ENCODE results near the gene SLC30A1. TPM values are rescaled to one million over a fixed set of nuclear protein-coding genes. Genes with fewer than 3 reads are reported as not detected.

SLC30A1 gene
- total and polyA plus RNA-seq, 2 of the 13 experiments (the other 11 are each of a cell fraction or from before 2014, with no cell fraction given), result 5.9 to 24.4 TPM

DNA sequence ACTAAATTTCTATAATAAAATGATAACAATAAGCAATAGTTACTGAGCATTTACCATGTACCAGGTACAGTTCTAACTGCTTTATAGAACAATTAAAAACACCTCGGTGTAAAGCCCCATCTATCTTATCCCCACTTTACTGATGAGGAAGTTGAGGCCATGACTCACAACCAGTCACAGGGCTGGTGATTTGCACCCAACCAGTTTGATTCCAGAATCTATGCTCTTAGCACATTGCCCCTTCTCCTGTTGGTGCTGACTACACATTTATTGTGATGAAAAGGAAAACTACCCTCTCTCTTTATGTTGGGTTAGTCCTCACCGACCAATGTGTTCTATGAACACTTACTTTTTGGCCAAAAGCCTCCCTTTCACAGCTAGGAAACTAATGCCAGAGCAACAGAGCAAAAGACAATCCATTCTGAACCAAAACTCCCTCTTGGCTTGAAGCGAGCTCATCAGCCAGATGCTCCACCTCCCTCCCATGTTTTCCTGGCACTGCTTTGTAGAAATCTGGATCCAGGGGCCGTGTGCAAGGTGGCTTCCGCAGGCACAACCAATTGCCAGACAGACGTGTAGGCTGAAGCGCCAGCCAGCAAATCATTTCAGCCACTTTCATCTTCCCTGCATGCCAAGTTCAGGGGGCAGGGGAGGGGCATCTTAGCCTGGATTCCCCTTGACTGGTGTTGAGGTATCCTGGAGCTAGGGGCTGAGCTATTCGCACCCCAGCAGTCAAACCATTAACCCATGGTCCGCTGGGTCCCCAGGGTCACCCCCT, 32.0 kb upstream of the SLC30A1 start (continued):
- TF ChIP-seq, protein P1, sequence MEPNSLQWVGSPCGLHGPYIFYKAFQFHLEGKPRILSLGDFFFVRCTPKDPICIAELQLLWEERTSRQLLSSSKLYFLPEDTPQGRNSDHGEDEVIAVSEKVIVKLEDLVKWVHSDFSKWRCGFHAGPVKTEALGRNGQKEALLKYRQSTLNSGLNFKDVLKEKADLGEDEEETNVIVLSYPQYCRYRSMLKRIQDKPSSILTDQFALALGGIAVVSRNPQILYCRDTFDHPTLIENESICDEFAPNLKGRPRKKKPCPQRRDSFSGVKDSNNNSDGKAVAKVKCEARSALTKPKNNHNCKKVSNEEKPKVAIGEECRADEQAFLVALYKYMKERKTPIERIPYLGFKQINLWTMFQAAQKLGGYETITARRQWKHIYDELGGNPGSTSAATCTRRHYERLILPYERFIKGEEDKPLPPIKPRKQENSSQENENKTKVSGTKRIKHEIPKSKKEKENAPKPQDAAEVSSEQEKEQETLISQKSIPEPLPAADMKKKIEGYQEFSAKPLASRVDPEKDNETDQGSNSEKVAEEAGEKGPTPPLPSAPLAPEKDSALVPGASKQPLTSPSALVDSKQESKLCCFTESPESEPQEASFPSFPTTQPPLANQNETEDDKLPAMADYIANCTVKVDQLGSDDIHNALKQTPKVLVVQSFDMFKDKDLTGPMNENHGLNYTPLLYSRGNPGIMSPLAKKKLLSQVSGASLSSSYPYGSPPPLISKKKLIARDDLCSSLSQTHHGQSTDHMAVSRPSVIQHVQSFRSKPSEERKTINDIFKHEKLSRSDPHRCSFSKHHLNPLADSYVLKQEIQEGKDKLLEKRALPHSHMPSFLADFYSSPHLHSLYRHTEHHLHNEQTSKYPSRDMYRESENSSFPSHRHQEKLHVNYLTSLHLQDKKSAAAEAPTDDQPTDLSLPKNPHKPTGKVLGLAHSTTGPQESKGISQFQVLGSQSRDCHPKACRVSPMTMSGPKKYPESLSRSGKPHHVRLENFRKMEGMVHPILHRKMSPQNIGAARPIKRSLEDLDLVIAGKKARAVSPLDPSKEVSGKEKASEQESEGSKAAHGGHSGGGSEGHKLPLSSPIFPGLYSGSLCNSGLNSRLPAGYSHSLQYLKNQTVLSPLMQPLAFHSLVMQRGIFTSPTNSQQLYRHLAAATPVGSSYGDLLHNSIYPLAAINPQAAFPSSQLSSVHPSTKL (CRISPR knock-in tag; IDR thresholded peaks at IDR 0.05), result peak; percentile 18; the same call in 1 of the 2 replicates
- TF ChIP-seq TAF1 (CRISPR knock-in tag; IDR thresholded peaks at IDR 0.05), result peak; percentile 49
- TF ChIP-seq FOXM1 (CRISPR knock-in tag; IDR thresholded peaks at IDR 0.05), result no peak
- TF ChIP-seq, protein P2, sequence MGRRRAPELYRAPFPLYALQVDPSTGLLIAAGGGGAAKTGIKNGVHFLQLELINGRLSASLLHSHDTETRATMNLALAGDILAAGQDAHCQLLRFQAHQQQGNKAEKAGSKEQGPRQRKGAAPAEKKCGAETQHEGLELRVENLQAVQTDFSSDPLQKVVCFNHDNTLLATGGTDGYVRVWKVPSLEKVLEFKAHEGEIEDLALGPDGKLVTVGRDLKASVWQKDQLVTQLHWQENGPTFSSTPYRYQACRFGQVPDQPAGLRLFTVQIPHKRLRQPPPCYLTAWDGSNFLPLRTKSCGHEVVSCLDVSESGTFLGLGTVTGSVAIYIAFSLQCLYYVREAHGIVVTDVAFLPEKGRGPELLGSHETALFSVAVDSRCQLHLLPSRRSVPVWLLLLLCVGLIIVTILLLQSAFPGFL (CRISPR knock-in tag; IDR thresholded peaks at IDR 0.05), result no peak
- no peak for TF ChIP-seq ZNF350 (CRISPR knock-in tag; IDR thresholded peaks at IDR 0.05; ENCODE audit: borderline replicate concordance, low read depth)
- TF ChIP-seq SP140L (CRISPR knock-in tag; IDR thresholded peaks at IDR 0.05; ENCODE audit: borderline replicate concordance), result no peak
- TF ChIP-seq ZNF121 (CRISPR knock-in tag; IDR thresholded peaks at IDR 0.05), result peak; percentile 32; the same call in 1 of the 2 replicates
- no peak for TF ChIP-seq ZNF101 (CRISPR knock-in tag; IDR thresholded peaks at IDR 0.05; ENCODE audit: borderline replicate concordance, low read depth)
- TF ChIP-seq TCF7 (IDR thresholded peaks at IDR 0.05; ENCODE audit: low read depth), result peak; percentile 16; the same call in 1 of the 2 replicates
- TF ChIP-seq, protein P3, sequence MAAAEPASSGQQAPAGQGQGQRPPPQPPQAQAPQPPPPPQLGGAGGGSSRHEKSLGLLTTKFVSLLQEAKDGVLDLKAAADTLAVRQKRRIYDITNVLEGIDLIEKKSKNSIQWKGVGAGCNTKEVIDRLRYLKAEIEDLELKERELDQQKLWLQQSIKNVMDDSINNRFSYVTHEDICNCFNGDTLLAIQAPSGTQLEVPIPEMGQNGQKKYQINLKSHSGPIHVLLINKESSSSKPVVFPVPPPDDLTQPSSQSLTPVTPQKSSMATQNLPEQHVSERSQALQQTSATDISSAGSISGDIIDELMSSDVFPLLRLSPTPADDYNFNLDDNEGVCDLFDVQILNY (CRISPR knock-in tag; conservative IDR thresholded peaks at IDR 0.05), result no peak
- peak; percentile 57; the same call in 1 of the 2 replicates for TF ChIP-seq RXRA (CRISPR knock-in tag; IDR thresholded peaks at IDR 0.05)
- no peak for TF ChIP-seq PHB2 (IDR thresholded peaks at IDR 0.05; ENCODE audit: partially characterized antibody)
- TF ChIP-seq, protein P4, sequence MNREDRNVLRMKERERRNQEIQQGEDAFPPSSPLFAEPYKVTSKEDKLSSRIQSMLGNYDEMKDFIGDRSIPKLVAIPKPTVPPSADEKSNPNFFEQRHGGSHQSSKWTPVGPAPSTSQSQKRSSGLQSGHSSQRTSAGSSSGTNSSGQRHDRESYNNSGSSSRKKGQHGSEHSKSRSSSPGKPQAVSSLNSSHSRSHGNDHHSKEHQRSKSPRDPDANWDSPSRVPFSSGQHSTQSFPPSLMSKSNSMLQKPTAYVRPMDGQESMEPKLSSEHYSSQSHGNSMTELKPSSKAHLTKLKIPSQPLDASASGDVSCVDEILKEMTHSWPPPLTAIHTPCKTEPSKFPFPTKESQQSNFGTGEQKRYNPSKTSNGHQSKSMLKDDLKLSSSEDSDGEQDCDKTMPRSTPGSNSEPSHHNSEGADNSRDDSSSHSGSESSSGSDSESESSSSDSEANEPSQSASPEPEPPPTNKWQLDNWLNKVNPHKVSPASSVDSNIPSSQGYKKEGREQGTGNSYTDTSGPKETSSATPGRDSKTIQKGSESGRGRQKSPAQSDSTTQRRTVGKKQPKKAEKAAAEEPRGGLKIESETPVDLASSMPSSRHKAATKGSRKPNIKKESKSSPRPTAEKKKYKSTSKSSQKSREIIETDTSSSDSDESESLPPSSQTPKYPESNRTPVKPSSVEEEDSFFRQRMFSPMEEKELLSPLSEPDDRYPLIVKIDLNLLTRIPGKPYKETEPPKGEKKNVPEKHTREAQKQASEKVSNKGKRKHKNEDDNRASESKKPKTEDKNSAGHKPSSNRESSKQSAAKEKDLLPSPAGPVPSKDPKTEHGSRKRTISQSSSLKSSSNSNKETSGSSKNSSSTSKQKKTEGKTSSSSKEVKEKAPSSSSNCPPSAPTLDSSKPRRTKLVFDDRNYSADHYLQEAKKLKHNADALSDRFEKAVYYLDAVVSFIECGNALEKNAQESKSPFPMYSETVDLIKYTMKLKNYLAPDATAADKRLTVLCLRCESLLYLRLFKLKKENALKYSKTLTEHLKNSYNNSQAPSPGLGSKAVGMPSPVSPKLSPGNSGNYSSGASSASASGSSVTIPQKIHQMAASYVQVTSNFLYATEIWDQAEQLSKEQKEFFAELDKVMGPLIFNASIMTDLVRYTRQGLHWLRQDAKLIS (CRISPR knock-in tag; IDR thresholded peaks at IDR 0.05), result no peak
- no peak for TF ChIP-seq POLR2AphosphoS2 (IDR thresholded peaks at IDR 0.05; ENCODE audit: low read depth, low read length)
- TF ChIP-seq ZNF382 (CRISPR knock-in tag; IDR thresholded peaks at IDR 0.05; ENCODE audit: borderline replicate concordance), result no peak
- TF ChIP-seq, protein P5, sequence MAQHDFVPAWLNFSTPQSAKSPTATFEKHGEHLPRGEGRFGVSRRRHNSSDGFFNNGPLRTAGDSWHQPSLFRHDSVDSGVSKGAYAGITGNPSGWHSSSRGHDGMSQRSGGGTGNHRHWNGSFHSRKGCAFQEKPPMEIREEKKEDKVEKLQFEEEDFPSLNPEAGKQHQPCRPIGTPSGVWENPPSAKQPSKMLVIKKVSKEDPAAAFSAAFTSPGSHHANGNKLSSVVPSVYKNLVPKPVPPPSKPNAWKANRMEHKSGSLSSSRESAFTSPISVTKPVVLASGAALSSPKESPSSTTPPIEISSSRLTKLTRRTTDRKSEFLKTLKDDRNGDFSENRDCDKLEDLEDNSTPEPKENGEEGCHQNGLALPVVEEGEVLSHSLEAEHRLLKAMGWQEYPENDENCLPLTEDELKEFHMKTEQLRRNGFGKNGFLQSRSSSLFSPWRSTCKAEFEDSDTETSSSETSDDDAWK (CRISPR knock-in tag; IDR thresholded peaks at IDR 0.05), result no peak
- TF ChIP-seq STAT5B (CRISPR knock-in tag; IDR thresholded peaks at IDR 0.05), result no peak
- TF ChIP-seq ZNF496 (CRISPR knock-in tag; IDR thresholded peaks at IDR 0.05; ENCODE audit: insufficient replicate concordance), result no peak

All from HepG2 (cell line).